GM23338 (cell line): ENCODE results near the gene EPHB3. TPM values are rescaled to one million over a fixed set of nuclear protein-coding genes. Genes with fewer than 3 reads are reported as not detected.

Source experiments
- ATAC-seq: fragments of 200-7000 bp; cut with Tn5 transposase; 3 replicates; pipeline ENCODE4 v1.9.1; 2020
- DNase-seq: peaks from one replicate; pipeline ENCODE4 v3.0.0-alpha.2; 2015; ENCODE audit warnings: low spot score
- H2AFZ ChIP-seq: fragments of 200-600 bp; sonication (generic); 2 replicates; pipeline ENCODE4 v1.8.0; 2016; ENCODE audit warnings: antibody characterized with exemption, mild to moderate bottlenecking, moderate library complexity
- H3F3A ChIP-seq: fragments of 200-600 bp; sonication (generic); replicated peaks from 2 replicates; pipeline ENCODE4 v1.8.0; 2017; ENCODE audit warnings: antibody characterized with exemption, mixed run types, low read depth
- H3K27ac ChIP-seq: fragments of 200-600 bp; sonication (generic); 2 replicates; pipeline ENCODE4 v1.6.1; 2016; ENCODE audit warnings: low read depth
- H3K27me3 ChIP-seq: fragments of 200-600 bp; sonication (generic); 2 replicates; pipeline ENCODE4 v1.8.0; 2016; ENCODE audit warnings: mild to moderate bottlenecking, mixed run types, moderate library complexity; ENCODE audit not compliant: insufficient read depth
- H3K36me3 ChIP-seq: fragments of 200-600 bp; sonication (generic); 2 replicates; pipeline ENCODE4 v1.8.0; 2016; ENCODE audit warnings: mild to moderate bottlenecking; ENCODE audit not compliant: insufficient read depth
- H3K4me1 ChIP-seq: fragments of 200-600 bp; sonication (generic); 2 replicates; pipeline ENCODE4 v1.8.0; 2016; ENCODE audit warnings: mild to moderate bottlenecking, moderate library complexity; ENCODE audit not compliant: insufficient read depth
- H3K4me2 ChIP-seq: fragments of 200-600 bp; sonication (generic); 2 replicates; pipeline ENCODE4 v1.7.1; 2017; ENCODE audit warnings: mixed run types
- H3K4me3 ChIP-seq: fragments of 200-600 bp; sonication (generic); 2 replicates; pipeline ENCODE4 v1.6.1; 2016; ENCODE audit warnings: mixed run types
- H3K79me2 ChIP-seq: fragments of 200-600 bp; sonication (generic); replicated peaks from 2 replicates; pipeline ENCODE4 v1.8.0; 2017; ENCODE audit warnings: mild to moderate bottlenecking; ENCODE audit not compliant: insufficient read depth
- H3K9me2 ChIP-seq: fragments of 200-600 bp; sonication (generic); 2 replicates; pipeline ENCODE4 v1.8.0; 2017; ENCODE audit not compliant: insufficient read depth
- H4K20me1 ChIP-seq: fragments of 200-600 bp; sonication (generic); replicated peaks from 2 replicates; pipeline ENCODE4 v1.8.0; 2017; ENCODE audit warnings: mild to moderate bottlenecking; ENCODE audit not compliant: insufficient read depth
- H3K27ac Mint-ChIP-seq: 2 replicates; pipeline ENCODE4 v1.8.0; 2020; ENCODE audit warnings: inconsistent platforms, mild to moderate bottlenecking, moderate library complexity, mixed read lengths
- H3K27me3 Mint-ChIP-seq: 3 replicates; pipeline ENCODE4 v1.8.0; 2022; ENCODE audit warnings: low read depth, mild to moderate bottlenecking, moderate library complexity, mixed read lengths, inconsistent platforms; ENCODE audit not compliant: insufficient read depth, poor library complexity
- H3K36me3 Mint-ChIP-seq: 3 replicates; pipeline ENCODE4 v1.8.0; 2021; ENCODE audit warnings: low read depth, mild to moderate bottlenecking, inconsistent platforms, moderate library complexity, mixed read lengths
- H3K4me1 Mint-ChIP-seq: 3 replicates; pipeline ENCODE4 v1.8.0; 2020; ENCODE audit warnings: mild to moderate bottlenecking, inconsistent platforms, mixed read lengths
- H3K4me3 Mint-ChIP-seq: 3 replicates; pipeline ENCODE4 v1.8.0; 2021; ENCODE audit warnings: moderate library complexity, mild to moderate bottlenecking, inconsistent platforms, mixed read lengths
- H3K9me3 Mint-ChIP-seq: 3 replicates; pipeline ENCODE4 v1.8.0; 2020; ENCODE audit warnings: moderate library complexity, mild to moderate bottlenecking, inconsistent platforms, mixed read lengths
- EZH2 ChIP-seq: fragments of 200-600 bp; sonication (generic); IDR thresholded peaks from one replicate; pipeline ENCODE4 v1.8.0; 2017; ENCODE audit warnings: antibody characterized with exemption, mild to moderate bottlenecking, low read depth; ENCODE audit not compliant: unreplicated experiment
- JUNB ChIP-seq: IDR thresholded peaks from one replicate; pipeline ENCODE4 v1.6.1; 2016; ENCODE audit warnings: antibody characterized with exemption; ENCODE audit not compliant: unreplicated experiment
- NANOG ChIP-seq: IDR thresholded peaks from 2 replicates; pipeline ENCODE4 v1.6.1; 2016; ENCODE audit warnings: antibody characterized with exemption, borderline replicate concordance
- POLR2AphosphoS5 ChIP-seq: IDR thresholded peaks from 2 replicates; pipeline ENCODE4 v1.6.1; 2016; ENCODE audit warnings: antibody characterized with exemption, low read depth
- ZNF114 ChIP-seq: fragments of 250-450 bp; sonication (Bioruptor Pico); IDR thresholded peaks from 2 replicates; pipeline ENCODE4 v1.5.0; 2020; ENCODE audit warnings: mild to moderate bottlenecking, moderate library complexity
- ZNF331 ChIP-seq: fragments of 250-450 bp; sonication (Bioruptor Pico); IDR thresholded peaks from 2 replicates; pipeline ENCODE4 v1.5.0; 2020; ENCODE audit warnings: low read depth, mild to moderate bottlenecking, moderate library complexity
- polyA plus RNA-seq: library from polyadenylated mRNA; unstranded; fragments of >200 nt; fragmentation: Nextera tagmentation; extraction: Ambion mirVana; gene quantifications from 2 replicates; pipeline ENCODE4 v1.2.1, GENCODE V29; 2016
- total RNA-seq: library from RNA; depleted of rRNA; stranded (reverse); fragments of >200 nt; shearing (Covaris generic); gene quantifications from 2 replicates; pipeline ENCODE4 v1.2.3, GENCODE V29; 2014
- TF ChIP-seq, protein P1 (sequence below): fragments of 250-450 bp; sonication (Bioruptor Pico); IDR thresholded peaks from 2 replicates; pipeline ENCODE4 v1.5.0; 2020; ENCODE audit warnings: mild to moderate bottlenecking, moderate library complexity
- TF ChIP-seq, protein P2 (sequence below): IDR thresholded peaks from one replicate; pipeline ENCODE4 v1.6.1; 2018; ENCODE audit warnings: antibody characterized with exemption; ENCODE audit not compliant: unreplicated experiment
- TF ChIP-seq, protein P3 (sequence below): IDR thresholded peaks from 2 replicates; pipeline ENCODE4 v1.6.1; 2016; ENCODE audit warnings: antibody characterized with exemption

EPHB3 gene
- total and polyA plus RNA-seq, 2 experiments from 2014 or later, result 0.57 to 2.0 TPM

DNA sequence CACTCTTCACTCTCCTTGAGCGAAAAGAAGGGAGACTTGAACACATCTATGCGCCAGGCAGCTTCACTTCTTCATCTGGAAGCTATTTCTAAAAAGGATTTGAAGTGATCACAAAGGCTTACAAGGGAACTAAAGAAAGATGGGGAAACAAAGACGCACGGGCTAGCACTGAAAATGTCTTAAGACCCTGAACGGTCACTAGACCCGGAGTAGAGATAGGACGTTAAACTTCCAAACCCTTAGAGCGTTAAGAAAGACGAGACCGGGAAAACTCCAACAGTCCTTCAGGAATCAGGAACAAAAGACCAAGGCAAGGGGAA lies 47.5 kb upstream of the EPHB3 start (continued):
- TF ChIP-seq, protein P1, sequence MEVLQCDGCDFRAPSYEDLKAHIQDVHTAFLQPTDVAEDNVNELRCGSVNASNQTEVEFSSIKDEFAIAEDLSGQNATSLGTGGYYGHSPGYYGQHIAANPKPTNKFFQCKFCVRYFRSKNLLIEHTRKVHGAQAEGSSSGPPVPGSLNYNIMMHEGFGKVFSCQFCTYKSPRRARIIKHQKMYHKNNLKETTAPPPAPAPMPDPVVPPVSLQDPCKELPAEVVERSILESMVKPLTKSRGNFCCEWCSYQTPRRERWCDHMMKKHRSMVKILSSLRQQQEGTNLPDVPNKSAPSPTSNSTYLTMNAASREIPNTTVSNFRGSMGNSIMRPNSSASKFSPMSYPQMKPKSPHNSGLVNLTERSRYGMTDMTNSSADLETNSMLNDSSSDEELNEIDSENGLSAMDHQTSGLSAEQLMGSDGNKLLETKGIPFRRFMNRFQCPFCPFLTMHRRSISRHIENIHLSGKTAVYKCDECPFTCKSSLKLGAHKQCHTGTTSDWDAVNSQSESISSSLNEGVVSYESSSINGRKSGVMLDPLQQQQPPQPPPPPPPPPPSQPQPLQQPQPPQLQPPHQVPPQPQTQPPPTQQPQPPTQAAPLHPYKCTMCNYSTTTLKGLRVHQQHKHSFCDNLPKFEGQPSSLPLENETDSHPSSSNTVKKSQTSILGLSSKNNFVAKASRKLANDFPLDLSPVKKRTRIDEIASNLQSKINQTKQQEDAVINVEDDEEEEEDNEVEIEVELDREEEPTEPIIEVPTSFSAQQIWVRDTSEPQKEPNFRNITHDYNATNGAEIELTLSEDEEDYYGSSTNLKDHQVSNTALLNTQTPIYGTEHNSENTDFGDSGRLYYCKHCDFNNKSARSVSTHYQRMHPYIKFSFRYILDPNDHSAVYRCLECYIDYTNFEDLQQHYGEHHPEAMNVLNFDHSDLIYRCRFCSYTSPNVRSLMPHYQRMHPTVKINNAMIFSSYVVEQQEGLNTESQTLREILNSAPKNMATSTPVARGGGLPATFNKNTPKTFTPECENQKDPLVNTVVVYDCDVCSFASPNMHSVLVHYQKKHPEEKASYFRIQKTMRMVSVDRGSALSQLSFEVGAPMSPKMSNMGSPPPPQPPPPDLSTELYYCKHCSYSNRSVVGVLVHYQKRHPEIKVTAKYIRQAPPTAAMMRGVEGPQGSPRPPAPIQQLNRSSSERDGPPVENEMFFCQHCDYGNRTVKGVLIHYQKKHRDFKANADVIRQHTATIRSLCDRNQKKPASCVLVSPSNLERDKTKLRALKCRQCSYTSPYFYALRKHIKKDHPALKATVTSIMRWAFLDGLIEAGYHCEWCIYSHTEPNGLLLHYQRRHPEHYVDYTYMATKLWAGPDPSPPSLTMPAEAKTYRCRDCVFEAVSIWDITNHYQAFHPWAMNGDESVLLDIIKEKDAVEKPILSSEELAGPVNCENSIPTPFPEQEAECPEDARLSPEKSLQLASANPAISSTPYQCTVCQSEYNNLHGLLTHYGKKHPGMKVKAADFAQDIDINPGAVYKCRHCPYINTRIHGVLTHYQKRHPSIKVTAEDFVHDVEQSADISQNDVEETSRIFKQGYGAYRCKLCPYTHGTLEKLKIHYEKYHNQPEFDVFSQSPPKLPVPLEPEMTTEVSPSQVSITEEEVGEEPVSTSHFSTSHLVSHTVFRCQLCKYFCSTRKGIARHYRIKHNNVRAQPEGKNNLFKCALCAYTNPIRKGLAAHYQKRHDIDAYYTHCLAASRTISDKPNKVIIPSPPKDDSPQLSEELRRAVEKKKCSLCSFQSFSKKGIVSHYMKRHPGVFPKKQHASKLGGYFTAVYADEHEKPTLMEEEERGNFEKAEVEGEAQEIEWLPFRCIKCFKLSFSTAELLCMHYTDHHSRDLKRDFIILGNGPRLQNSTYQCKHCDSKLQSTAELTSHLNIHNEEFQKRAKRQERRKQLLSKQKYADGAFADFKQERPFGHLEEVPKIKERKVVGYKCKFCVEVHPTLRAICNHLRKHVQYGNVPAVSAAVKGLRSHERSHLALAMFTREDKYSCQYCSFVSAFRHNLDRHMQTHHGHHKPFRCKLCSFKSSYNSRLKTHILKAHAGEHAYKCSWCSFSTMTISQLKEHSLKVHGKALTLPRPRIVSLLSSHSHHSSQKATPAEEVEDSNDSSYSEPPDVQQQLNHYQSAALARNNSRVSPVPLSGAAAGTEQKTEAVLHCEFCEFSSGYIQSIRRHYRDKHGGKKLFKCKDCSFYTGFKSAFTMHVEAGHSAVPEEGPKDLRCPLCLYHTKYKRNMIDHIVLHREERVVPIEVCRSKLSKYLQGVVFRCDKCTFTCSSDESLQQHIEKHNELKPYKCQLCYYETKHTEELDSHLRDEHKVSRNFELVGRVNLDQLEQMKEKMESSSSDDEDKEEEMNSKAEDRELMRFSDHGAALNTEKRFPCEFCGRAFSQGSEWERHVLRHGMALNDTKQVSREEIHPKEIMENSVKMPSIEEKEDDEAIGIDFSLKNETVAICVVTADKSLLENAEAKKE (CRISPR knock-in tag), result no peak
- no peak for TF ChIP-seq NANOG
- TF ChIP-seq POLR2AphosphoS5, result no peak
- TF ChIP-seq, protein P2, sequence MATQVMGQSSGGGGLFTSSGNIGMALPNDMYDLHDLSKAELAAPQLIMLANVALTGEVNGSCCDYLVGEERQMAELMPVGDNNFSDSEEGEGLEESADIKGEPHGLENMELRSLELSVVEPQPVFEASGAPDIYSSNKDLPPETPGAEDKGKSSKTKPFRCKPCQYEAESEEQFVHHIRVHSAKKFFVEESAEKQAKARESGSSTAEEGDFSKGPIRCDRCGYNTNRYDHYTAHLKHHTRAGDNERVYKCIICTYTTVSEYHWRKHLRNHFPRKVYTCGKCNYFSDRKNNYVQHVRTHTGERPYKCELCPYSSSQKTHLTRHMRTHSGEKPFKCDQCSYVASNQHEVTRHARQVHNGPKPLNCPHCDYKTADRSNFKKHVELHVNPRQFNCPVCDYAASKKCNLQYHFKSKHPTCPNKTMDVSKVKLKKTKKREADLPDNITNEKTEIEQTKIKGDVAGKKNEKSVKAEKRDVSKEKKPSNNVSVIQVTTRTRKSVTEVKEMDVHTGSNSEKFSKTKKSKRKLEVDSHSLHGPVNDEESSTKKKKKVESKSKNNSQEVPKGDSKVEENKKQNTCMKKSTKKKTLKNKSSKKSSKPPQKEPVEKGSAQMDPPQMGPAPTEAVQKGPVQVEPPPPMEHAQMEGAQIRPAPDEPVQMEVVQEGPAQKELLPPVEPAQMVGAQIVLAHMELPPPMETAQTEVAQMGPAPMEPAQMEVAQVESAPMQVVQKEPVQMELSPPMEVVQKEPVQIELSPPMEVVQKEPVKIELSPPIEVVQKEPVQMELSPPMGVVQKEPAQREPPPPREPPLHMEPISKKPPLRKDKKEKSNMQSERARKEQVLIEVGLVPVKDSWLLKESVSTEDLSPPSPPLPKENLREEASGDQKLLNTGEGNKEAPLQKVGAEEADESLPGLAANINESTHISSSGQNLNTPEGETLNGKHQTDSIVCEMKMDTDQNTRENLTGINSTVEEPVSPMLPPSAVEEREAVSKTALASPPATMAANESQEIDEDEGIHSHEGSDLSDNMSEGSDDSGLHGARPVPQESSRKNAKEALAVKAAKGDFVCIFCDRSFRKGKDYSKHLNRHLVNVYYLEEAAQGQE, result no peak

DNA sequence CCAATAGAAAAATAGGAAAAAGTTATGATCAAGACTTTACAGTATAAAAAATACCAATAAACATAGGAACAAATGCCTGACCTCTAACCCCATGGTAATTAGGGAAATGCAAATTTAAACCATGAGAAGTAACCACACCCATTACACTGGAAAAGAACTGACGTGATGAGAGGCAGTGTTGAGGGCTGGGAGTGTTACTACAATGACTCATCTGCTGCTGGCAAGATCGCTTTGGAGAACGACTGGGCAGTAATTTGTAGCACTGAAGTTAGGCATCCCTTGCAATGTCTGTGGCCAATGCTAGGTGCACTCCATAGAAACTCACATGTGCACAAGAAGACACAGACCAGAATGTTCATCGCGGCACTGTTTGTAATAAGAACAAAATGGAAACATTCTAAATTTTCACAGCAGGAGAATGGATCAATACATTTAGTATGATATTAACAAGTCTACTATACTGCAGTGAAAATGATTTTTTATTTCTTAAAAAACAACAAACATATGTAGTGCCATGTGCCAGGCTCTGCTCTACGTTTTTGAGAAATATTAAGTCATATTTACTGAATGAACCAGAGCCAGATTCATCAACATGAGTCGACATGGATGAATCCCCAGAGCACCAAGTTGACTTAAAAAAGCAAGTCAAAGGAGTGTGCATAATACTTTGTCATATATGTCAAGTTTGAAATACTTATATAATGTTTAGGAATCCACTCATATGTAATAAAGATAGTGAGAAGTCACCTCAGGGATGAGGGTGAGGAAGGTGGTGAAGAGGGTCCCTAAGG lies 37.6 kb upstream of the EPHB3 start:
- no peaks in the 10 kb centered on the region for H3K36me3 ChIP-seq
- peaks cover 18% of the 10 kb centered on the region for H3K4me1 ChIP-seq
- Mint-ChIP-seq H3K4me1 (peaks cover 25% of the 10 kb centered on the region), H3K4me3 (peak overlapping the region; percentile 51; the same call in 2 of the 3 replicates), H3K27ac (peak overlapping the region; percentile 75), H3K36me3 (no peaks in the 10 kb centered on the region), H3K27me3 (peaks cover 8% of the 10 kb centered on the region), H3K9me3 (no peaks in the 10 kb centered on the region; the same call in 2 of the 3 replicates)
- no peaks in the 10 kb centered on the region for H3K9me2 ChIP-seq
- DNase-seq (peak; percentile 74), ATAC-seq (peak; percentile 8; the same call in 2 of the 3 replicates)
- H3K27me3 ChIP-seq, result no peaks in the 10 kb centered on the region
- H3K79me2 ChIP-seq, result no peaks in the 10 kb centered on the region
- H3K4me2 ChIP-seq, result peak overlapping the region; percentile 90
- 0 out of 2 replicates have a peak overlapping the region, but pooled peaks have one; percentile 65 for H3K4me3 ChIP-seq
- H4K20me1 ChIP-seq, result no peaks in the 10 kb centered on the region
- H3K27ac ChIP-seq, result no peak overlapping the region
- peaks cover 20% of the 10 kb centered on the region; the same call in 1 of the 2 replicates for H3F3A ChIP-seq
- H2AFZ ChIP-seq, result no peak overlapping the region
- TF ChIP-seq, protein P2, result no peak
- TF ChIP-seq ZNF331 (CRISPR knock-in tag) (no peak), ZNF114 (no peak), JUNB (no peak), EZH2 (no peak)
- TF ChIP-seq, protein P3, sequence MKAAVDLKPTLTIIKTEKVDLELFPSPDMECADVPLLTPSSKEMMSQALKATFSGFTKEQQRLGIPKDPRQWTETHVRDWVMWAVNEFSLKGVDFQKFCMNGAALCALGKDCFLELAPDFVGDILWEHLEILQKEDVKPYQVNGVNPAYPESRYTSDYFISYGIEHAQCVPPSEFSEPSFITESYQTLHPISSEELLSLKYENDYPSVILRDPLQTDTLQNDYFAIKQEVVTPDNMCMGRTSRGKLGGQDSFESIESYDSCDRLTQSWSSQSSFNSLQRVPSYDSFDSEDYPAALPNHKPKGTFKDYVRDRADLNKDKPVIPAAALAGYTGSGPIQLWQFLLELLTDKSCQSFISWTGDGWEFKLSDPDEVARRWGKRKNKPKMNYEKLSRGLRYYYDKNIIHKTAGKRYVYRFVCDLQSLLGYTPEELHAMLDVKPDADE, result no peak
